ENCODE results near the gene CERKL.

DNA sequence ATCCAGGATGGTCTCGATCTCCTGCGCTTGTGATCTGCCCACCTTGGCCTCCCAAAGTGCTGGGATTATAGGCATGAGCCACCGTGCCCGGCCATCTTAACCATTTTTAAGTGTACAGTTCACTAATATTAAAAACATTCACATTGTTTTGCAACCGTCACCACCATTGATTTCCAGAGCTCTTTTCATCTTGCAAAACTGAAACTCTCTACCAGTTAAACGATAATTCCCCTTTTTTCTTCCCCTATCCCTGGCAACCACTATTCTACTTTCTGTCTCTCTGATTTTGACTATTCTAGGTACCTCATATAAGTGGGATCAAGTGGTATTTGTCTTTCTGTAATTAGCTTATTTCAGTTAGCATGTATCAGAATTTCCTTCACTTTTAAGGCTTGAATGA is 40.2 kb upstream of the CERKL start:
- no peak for TF ChIP-seq POLR2A (IDR thresholded peaks at IDR 0.05)
- TF ChIP-seq, protein P1, sequence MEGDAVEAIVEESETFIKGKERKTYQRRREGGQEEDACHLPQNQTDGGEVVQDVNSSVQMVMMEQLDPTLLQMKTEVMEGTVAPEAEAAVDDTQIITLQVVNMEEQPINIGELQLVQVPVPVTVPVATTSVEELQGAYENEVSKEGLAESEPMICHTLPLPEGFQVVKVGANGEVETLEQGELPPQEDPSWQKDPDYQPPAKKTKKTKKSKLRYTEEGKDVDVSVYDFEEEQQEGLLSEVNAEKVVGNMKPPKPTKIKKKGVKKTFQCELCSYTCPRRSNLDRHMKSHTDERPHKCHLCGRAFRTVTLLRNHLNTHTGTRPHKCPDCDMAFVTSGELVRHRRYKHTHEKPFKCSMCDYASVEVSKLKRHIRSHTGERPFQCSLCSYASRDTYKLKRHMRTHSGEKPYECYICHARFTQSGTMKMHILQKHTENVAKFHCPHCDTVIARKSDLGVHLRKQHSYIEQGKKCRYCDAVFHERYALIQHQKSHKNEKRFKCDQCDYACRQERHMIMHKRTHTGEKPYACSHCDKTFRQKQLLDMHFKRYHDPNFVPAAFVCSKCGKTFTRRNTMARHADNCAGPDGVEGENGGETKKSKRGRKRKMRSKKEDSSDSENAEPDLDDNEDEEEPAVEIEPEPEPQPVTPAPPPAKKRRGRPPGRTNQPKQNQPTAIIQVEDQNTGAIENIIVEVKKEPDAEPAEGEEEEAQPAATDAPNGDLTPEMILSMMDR (IDR thresholded peaks at IDR 0.05): no peak
